Islet of Langerhans (tissue), 1 donor: ENCODE data around the gene CFP.

ENCODE experiments used
- FAIRE-seq: peaks from one replicate; lab custom pipeline; 2011; peaks lifted over from hg19 to GRCh38; lab: Jason Lieb, UNC

The CFP gene

DNA sequence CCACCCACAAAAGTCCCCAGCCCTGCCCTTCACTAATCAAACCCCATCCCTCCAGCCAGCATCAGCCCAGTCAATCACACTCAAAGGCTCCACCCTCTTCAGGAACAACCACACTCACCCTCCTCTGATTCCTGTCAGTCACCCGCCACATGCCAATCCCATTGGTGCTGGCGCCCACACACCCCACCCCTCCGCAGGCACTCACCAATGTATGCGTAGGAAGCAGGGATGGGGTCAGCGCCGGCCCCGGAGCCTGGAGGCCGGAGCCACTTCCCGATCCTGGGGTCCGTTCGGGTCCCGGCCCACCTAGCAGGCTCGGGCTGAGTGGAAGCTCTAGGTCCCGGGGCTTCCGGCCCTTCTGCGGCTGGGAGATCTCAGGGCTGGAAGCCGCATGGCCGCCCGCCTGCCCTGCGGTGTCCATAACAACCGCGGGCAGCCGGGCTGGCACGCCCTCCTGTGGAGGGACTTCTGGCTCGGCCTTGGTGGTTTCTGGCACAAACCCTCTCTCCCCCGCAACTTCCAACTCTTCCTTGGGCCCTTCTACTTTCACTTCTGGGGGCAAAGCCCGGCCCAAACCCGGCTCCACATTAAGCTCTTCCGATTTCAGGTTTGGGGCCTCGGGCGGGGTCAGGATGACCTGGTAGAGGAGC is 7.9 kb upstream of the CFP start:
- no peak for FAIRE-seq

DNA sequence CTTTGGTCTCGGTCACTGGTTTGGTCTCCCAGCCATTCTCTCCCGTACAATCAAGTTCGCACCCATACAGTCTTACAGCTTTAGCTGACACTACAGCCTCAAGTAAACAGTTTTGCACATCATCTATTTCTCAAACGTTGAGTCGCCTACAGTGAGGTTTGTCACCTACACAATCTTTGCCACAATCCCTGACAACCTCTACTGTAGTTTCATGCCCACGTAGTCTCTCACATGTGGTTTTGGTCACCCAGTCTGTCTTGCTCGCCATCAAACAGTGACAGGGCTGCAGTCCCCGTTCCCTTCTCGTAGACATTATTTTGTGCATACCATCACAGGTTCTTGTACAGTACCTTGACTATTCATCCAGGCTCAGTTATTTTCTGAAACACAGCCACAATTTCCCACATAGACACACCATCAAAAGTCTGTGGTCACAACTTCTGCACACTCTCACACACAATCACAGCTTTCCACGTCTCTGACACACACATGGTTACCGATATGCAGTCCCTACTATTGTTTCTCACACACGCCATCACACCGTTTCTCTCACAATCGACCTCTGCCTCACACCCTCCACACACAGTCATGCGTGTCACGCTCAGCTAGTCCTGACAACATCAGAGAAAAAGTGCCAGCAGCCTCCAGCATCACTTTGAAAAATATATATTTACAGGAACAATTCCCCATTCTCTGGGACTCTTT is 5.3 kb upstream of the CFP start:
- FAIRE-seq, result no peak

DNA sequence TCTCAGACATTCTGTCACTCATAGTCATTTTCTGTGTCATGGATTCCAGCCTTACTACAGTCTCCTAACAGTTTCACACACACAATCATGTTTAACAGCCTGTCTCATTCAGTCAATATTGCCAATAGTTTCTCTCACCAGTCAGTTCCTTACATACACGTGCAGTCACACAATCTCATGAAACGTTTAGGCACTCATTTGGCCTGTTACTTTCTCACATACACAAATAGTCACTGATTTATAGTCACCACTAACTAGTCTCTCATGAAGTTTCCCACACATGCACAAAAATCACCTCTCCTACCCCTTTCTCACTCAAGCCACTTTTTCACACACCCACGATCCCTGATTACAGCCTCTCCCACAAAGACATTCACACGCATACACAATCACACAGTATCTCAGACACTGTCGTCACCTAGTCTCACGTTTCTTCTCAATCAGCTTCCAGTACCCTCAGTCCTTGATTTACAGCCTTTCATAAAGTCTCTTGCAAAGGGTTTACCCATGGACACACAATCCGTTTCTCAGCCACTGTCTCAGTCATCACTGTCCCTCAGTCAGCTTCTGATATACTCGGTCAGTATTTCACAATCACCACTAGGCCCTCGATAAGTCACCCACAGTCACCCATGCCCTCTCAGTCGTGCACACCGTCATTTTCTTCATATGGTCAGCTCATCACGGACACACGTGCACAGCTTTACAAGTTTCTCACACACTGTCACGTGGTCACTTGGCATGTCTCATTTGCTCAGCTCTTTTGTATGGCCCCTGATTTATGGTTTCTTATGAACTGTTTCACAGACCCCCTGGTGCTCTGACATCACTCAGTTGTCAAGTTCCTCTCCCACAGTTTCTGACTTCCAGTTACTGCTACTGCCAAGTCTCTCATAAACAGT is 4.2 kb upstream of the CFP start:
- no peak for FAIRE-seq

DNA sequence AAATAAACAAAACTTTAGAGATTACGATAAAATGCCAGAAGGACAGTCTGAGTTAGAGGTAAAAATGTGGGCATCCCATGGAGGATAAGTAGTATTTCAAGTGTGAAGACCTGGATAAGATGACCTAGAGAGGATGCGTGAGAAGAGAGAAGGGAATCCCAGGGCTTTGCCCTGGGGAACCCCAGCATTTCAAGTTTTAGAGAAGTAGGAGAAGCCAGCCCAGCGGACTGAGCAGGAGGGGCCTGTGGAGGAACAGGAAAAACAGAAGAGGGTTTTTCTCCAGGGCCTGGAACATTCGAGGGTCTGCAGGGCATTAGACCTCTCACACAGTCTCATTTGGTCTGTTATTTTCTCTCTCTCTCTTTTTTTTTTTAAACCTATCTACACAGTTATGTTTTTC is 2.9 kb upstream of the CFP start:
- no peak for FAIRE-seq

DNA sequence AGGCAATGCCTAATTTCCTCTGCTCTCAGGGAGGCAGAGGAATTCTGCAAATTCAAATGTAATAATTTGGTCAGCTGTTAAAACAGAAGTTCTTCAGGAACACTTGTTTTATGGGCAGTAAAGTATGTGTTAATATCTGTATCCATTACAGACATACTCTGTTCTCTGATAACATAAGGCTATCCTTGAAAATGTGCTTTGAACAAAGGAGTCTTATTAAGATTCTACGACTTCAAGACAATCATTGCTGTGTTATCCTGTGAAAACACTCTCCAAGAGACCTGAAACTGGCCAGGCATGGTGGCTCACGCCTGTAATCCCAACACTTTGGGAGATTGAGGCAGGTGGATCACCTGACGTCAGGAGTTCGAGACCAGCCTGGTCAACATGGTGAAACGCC is 1.9 kb upstream of the CFP start:
- FAIRE-seq, result no peak

DNA sequence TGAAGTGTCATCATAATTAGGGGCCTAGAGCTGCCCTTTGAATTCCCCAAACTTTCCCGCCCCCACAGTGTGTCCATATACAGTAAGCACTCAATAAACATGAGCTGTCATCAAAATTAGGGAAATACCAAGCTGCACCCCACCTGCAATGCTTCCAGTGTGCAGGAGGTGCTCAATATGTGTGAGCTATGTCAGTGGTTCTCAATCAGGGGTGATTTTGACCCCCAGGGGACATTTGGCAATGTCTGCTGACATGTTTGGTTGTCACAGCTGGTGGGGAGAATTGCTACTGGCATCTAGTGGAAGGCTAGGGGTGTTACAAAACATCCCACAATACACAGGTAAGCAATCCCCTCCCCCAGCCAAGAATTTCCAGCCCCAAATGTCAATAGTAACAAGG is 748 bp downstream of the CFP start:
- no peak for FAIRE-seq

DNA sequence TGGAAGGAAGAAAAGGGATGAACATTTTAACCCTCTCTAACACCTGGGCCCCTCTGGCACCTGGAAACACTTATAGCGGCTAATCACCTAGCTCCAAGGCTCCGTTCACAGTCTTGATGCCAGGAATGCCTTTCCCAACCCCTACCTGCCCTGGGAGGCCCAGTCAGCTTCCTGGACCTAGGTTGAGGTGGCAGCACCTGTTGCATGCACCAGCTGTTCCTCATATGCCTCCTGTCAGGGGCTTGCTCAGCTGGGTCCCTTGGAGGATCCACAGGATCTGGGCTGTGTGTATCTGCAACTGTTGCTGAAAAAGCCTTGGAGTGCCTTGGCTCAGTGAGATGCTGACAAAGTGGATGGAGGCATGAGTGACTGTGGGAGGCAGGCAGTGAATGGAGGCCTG is 4.4 kb downstream of the CFP start:
- FAIRE-seq, result no peak

DNA sequence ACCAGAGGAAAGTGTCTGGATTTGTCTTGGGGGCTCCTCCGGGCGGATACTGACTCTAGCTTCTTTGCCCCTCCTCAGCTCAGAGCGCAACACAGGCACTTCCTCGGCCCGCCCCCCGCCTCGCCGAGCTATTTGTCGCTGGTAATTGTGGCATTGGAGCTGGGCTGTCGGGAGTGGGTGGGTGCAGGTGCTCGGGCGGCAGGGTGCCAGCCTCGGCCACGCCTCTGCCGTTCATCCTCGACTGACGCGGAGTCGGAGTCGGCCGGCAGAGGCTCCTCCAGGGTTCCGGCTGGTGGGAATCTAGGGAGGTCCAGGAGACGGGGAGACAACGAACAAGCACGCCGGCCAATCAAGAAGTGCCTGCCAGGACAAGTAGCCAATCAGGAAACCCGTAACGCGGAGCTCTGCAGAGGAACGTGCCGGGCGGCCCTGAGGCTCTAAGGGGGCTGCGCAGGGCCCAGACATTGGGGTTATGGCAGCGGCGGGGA is 6.1 kb downstream of the CFP start:
- FAIRE-seq, result peak; percentile 5

DNA sequence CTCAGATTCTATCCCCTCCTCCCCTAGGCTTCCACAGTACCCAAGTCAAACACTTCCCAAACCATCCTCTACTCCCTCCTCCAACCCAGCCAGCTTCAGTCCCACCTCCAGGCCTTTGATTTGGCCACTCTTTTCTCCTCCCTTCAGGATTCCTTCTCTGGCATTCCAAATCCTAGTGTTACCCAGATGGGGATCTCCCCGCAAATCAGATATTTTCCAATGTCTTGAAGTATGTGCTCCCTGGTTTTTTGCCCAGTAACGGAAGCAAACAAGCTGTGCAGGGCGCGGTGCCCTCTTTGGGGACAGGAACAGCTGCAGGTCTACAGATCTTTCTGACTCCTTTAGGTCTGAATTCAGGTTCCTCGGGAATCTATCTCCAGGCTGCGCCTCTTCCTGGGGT is 7.9 kb downstream of the CFP start:
- FAIRE-seq, result no peak

DNA sequence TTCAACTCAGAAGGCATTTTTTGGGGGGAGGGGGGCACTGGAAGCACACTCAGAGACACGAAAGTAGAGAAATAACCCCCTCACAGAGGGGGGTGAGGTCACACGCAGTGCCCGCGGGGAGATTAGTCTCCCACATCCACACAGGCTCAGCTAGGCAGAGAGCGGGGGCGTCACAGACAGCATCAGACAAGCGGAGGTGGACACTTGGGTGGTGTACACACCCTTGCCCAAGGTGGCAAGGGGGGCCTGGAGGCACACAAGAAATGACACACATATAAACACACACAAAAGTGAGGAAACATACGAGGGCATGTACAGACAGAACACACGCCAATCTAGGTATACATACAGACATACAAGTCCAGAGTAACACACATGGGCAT is 9.4 kb downstream of the CFP start:
- FAIRE-seq, result no peak

DNA sequence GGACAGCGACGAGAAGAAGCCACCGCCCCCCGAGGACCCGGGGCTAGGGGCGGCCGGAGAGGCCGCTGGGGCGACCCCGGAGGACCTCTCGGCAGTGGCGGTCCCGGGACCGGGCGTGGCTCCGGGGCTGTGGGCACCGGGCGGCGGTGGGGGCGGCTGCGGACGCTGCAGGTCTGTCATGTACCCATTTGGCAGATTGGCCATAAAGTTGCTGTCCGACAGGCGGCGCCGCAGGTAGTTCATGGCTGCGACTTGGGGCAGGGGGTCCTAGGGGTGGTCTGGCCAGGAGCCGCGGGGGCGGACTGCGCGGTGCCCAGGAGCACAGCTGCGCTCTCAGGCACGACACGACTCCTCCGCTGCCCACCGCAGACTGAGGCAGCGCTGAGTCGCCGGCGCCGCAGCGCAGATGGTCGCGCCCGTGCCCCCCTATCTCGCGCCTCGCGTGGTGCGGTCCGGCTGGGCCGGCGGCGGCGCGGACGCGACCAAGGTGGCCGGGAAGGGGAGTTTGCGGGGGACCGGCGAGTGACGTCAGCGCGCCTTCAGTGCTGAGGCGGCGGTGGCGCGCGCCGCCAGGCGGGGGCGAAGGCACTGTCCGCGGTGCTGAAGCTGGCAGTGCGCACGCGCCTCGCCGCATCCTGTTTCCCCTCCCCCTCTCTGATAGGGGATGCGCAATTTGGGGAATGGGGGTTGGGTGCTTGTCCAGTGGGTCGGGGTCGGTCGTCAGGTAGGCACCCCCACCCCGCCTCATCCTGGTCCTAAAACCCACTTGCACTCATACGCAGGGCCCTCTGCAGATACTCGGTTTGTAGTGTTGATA is 10.0 kb downstream of the CFP start, which contains the start of gene SYN1:
Gene SYN1 (minus strand): TSS at position 372 of the 817 bp plus-strand sequence. CDS start 129 bp downstream, at position 243.
- no peak for FAIRE-seq

DNA sequence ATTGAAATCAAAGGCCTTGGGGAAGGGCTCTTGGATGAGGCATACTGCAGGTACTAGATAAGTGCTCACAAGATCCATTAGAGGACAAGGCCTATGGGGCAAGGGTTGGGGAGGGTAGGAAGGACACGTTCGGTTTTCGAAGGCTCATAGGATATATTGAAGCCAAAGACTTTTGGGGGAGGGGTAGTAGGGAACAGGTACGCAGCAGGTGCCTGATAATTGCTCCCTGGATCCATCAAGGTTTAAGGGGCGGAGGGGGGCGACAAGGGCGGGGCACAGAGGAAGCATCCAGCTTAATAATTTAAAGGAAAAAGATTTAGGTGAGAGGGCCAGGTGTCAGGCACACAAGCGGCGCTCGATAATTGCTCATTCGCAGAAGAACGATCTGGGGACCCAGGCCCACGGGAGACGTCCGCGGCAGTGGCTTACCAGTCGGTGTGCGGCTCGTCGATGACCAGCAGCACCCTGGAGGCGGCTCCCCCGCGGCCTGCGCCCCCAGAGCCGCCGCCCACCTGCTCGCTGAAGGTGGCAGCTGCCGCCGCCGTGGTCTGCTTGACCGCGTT is 10.7 kb downstream of the CFP start:
- FAIRE-seq, result no peak

DNA sequence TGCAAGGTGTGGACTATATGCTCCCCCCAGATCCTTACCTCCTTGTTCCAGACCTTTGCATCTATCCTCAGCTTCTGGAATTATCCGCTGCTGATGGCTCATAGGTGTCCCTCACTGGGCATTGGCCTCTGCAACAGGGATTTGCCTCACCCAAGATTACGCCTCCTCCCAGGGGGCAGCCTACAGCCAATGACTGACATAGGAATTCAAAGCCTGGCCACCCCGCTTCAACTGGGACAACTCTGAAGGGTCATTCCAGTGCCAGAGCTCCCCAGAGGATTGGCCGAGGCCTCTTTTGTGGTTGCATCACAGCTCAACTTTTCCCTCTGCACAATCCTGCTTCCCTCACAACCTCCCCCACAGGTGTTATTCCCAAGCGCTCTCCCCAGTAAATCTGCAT is 15.1 kb downstream of the CFP start:
- no peak for FAIRE-seq

DNA sequence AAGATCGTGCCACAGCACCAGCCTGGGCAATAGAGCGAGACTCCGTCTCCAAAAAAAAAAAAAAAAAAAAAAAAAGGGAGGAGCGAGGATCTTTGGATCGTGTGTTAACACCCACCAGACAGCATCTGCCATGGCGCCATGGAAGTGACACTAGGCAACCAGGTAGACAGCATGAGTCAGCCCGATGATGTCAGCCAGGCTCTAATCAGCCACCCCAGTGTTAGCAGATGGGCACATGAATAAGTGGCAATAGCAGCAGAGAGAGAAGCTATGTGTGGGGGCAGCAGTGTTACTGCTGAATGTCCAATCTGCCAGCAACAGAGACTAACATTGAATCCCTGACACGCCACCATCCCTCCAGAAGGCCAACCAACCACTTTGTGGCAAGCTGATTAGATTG is 16.6 kb downstream of the CFP start:
- FAIRE-seq, result peak; percentile 96

DNA sequence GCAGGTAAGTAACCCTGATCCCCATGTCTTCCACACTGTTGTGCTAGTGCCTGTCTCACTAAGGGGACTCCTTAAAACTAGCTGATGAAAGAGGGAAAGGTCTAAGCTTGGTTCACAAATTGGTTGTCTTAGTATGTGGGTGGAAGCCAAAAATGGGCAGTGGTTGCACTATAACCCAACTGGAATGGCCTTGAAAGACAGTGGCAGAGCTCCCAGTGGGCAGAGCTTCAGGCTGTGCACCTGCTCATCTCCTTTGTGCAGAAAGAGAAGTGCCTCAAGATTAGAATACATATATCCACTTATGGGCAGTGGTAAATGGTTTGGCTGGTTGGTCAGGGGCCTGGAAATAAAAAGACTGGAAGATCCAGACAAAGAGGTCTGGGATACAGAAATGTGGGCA is 17.3 kb downstream of the CFP start:
- FAIRE-seq, result no peak

DNA sequence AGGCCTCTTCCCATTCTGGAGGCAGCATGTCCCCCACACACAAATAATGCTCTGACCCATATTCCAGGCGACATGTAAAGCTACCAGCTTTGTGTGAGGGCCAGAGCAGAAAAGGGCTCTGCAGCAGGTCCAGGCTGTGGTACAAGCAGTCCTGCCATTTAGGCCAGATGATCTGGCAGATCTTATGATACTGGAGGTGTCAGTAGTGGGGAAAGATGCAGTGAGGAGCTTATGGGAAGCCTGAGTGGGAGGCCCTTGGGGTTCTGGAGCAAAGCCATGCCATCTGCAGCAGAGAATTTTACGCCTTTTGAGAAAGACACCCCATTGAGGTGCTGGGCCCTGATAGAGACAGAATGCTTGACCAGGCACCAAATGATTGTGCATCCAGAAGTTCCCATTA is 17.8 kb downstream of the CFP start:
- no peak for FAIRE-seq

DNA sequence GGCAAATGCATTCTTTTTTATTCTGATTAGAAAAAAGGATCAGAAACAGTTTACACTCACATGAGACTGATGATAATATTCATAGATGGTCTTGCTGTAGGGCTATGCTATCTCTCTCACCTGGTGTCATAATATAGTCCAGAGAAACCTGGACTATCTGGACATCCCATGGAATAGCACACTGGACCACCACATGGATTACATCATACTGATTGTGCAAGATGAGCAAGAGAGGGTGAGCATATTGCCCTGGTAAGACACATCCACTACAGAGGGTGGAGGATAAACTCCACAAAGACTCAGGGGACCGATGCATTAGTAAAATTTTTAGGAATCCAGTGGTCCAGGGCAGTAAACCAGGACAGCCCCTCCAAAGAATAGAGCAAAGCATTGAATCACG is 18.2 kb downstream of the CFP start:
- FAIRE-seq, result no peak

DNA sequence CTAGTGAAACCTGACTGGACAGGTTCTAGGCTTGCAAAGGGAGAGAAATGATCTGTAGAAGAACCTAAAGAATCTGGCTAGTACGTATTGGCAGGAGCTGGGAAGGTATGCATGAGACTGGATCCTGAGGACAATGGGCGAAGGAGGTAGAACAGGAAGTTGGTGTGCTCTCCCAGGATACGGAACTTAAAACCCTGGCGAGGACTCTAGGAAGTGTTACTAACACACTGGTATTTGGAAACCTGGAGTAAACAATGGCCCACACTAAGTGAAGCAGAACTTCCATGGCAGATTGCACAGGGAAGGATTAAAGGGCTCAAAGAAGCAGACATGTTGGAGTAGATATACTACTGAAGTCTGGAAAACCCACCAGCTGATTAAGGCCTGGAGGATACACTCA is 19.2 kb downstream of the CFP start:
- FAIRE-seq, result no peak

DNA sequence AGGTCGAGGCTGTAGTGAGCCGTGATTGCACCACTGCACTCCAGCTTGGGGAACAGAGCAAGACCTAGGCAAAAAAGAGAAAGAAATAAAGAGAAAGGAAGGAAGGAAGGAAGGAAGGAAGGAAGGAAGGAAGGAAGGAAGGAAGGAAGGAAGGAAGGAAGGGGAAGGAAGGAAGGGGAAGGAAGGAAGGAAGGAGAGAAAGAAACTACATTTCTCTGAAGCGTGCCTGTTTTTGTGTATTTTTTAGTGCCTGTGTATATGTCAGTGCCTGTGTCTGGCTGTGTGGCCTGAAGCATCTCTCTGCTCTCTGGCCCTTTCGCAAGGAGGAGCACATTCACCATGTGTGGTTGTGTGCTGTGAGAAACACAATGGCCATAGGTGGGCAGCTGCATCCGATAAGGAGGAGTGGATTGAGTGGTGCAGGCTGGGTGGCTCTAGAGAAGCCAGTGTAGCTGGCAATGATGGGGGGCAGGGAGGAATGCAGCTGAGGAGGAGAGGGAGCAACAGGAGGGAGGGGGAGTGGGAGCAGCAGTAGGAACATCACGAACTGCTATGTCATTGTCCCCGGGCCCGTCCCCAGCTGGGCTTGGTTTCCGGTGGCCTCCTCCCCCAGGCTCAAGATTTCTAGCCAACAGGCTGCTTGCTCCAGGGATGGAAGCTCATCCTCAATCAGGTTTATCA is 21.5 kb downstream of the CFP start:
- no peak for FAIRE-seq

DNA sequence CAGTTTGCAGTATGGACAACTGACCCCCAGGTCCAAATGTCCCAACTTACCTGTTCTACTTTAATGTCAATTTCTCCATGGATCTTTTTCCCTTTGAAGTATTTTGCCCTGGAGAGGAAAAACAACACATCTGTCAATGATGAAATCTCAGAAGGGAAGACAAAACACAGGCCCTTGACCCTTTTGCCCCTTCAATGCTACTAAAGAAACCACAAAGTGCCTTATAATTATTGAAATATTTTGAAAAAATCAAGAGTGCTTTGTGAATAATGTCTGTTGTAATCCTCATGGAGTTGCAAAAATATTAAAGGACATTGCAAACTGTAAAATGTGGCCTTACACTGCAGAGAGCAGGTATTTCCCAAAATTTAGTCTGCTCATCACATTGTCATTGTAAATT is 22.6 kb downstream of the CFP start:
- FAIRE-seq, result no peak

DNA sequence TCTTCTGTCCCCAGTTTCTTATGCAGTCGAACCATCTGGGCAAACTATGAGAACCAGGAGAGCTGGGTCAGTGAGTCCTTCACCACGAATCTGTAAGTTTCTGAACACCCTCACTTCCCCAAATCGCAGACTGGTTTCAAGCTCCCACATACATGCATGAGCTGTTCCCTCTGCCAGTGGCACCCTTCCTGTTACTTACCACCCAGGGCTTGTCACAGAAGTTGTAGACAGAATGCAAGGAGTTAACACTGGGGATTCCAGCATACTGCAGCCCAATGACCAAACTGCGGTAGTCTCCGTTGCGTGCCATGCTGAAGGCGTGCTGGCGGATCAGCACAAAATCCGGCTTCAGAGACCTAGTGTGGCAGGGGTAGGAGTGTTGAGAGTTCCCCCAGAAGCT is 24.7 kb downstream of the CFP start:
- no peak for FAIRE-seq
